ENCODE measurements around the gene MLX. TPM values are rescaled to one million over a fixed set of nuclear protein-coding genes. Genes with fewer than 3 reads are reported as not detected.

The MLX gene
- total RNA-seq, 1 donor from 2014 or later: 75.4 TPM

GRCh38 chr17:42564815-42565522 lies 1.9 kb upstream of the MLX start:
- intact Hi-C loops (cut with micrococcal nuclease): loop anchor here (10.0 kb wide), 1 partner anchor 420 kb away; the partner anchor contains the start of genes PTGES3L and RUNDC1
- Mint-ChIP-seq H3K27ac (no peak overlapping the region), H3K36me3 (ENCODE audit: low read depth) (peaks cover 24% of the 10 kb centered on the region), H3K4me3 (peak overlapping the region; percentile 75), H3K9me3 (no peaks in the 10 kb centered on the region), H3K27me3 (ENCODE audit: insufficient read depth) (no peaks in the 10 kb centered on the region), H3K4me1 (ENCODE audit: low read depth) (peaks cover 41% of the 10 kb centered on the region)
- DNase-seq (ENCODE audit: low spot score): no peak

- Mint-ChIP-seq H3K4me1 (ENCODE audit: low read depth) (peaks cover 43% of the 10 kb centered on the region), H3K27ac (peak overlapping the region; percentile 12), H3K4me3 (peak overlapping the region; percentile 89), H3K36me3 (ENCODE audit: low read depth) (peaks cover 24% of the 10 kb centered on the region), H3K9me3 (no peaks in the 10 kb centered on the region), H3K27me3 (ENCODE audit: insufficient read depth) (no peaks in the 10 kb centered on the region)
- intact Hi-C loops (cut with micrococcal nuclease): loop anchor here (1.0 to 10.0 kb wide), 2 partner anchors 44 to 419 kb away; partner anchors contain the start of genes PTGES3L, RETREG3, RUNDC1 and TUBG1
- no peak for DNase-seq (ENCODE audit: low spot score)
Measured at GRCh38 chr17:42565523-42566214, 1.2 kb upstream of the MLX start.

DNA sequence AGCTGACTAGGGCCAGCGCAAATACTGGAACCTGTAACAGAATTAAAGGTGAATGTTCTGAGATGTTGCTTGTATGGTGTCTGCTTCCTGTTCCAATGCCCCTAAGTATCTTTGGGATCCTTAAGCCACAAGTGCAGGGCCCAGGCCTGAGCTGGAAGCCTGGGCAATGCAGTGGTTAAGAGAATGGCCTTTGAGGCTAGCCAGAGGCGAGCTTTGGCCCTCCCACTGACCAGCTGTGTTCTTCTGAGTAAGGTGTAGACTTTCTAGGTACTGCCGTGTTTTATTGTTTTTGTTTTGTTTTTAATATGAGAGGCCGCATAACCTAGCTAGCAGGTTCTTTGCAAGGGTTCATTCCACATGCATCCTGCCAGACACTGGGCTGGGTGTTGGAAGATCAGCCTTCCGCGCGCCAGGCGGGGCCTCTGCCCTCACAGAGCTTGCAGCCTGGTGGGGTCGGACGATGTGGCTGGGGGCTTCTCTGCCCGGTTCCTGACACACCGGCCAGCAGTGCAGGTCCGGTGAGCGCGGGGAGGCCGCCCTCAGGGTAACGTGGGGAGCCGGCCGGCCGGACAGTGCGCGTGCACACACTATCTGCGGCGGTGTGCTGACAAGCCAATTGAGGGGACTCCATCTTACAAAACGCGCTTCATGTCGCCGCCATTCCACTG lies 551 bp upstream of the MLX start:
- Mint-ChIP-seq H3K27me3 (ENCODE audit: insufficient read depth) (no peaks in the 10 kb centered on the region), H3K27ac (peak overlapping the region; percentile 87), H3K36me3 (ENCODE audit: low read depth) (peaks cover 29% of the 10 kb centered on the region), H3K9me3 (no peaks in the 10 kb centered on the region), H3K4me3 (peak overlapping the region; percentile 89), H3K4me1 (ENCODE audit: low read depth) (peaks cover 42% of the 10 kb centered on the region)
- DNase-seq (ENCODE audit: low spot score): no peak
- intact Hi-C loops (cut with micrococcal nuclease): loop anchor here (1.0 to 10.0 kb wide), 2 partner anchors 43 to 418 kb away; partner anchors contain the start of genes PTGES3L, RETREG3, RUNDC1 and TUBG1

DNA sequence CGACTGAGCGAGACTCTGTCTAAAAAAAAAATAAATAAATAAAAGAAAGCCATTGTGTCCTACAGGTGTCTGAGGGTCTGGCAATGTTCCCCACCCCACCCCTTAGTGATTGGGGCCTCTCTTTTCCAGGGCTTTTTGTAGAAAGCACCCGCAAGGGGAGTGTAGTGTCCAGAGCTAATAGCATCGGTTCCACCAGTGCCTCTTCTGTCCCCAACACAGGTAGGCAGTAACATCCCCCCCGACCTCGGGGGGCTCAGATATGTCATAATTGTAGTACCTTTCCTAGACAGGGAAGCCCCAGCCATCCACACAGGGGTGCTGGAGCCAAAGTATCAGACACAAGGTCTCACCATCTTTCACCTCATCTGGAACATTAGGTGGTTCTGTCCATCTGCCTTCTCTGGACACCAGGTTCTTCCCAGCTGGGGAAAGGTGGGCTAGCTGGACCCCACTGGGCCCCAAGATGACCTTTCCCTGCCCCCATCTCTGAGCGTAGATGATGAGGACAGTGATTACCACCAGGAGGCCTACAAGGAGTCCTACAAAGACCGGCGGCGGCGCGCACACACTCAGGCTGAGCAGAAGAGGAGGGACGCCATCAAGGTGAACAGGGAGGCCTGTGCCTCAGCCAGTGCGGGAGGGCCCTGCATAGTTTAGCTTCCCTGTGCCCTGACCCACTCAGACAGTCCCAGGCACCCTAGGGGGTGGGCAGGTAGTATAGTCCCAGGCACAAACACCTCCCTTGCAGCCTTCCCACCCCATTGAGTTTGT lies 1.6 kb downstream of the MLX start:
- intact Hi-C loops (cut with micrococcal nuclease): loop anchor here (10.0 kb wide), 1 partner anchor 416 kb away; the partner anchor contains the start of genes PTGES3L and RUNDC1
- H3K36me3 Mint-ChIP-seq (ENCODE audit: low read depth): peaks cover 43% of the 10 kb centered on the region
- no peak for DNase-seq (ENCODE audit: low spot score)
- peak overlapping the region; percentile 44 for H3K27ac Mint-ChIP-seq
- H3K27me3 Mint-ChIP-seq (ENCODE audit: insufficient read depth): no peaks in the 10 kb centered on the region
- no peaks in the 10 kb centered on the region for H3K9me3 Mint-ChIP-seq
- H3K4me1 Mint-ChIP-seq (ENCODE audit: low read depth): peaks cover 32% of the 10 kb centered on the region
- H3K4me3 Mint-ChIP-seq: peak overlapping the region; percentile 89

DNA sequence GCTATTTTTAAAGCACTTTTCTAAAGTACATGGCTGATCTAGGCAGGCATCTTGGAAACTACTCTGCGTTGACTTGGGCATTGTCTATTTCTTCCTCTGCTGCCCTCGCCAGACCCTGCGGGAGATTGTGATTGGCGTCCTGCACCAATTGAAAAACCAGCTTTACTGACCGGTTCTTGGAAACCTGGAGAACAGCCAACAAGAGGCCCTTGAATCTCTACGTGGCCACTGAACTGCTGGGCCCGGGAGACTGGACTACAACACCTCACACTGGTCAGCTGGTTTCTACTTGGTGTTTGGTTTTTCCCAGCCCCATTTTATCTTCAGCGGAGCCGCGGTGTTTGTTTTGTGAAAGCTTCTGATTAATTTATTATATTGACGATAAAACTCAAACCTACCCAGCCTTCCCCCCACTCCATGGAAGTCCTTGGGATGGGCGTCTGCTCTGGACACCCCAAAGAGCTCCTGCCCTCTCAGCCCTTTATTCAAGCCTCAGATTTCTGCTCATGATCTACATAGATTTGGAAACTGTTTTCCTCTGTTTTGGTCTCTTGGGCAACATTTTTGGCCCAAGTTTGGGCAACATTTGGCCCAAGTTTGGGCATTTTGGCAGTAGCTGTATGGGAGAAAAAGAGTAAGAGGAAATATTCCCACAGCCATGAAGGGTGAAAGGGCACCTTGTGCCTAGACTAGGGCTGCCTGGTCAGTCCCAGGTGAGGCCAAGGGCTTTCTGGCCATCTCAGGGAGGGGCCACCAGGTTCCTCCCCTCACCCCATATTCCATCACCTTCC lies 4.7 kb downstream of the MLX start:
- DNase-seq (ENCODE audit: low spot score): no peak
- intact Hi-C loops (cut with micrococcal nuclease): loop anchor here (10.0 kb wide), 1 partner anchor 553 kb away; the partner anchor contains the start of gene BRCA1
- Mint-ChIP-seq H3K27ac (no peak overlapping the region), H3K9me3 (no peaks in the 10 kb centered on the region), H3K4me1 (ENCODE audit: low read depth) (peaks cover 42% of the 10 kb centered on the region), H3K4me3 (no peak overlapping the region), H3K36me3 (ENCODE audit: low read depth) (peaks cover 54% of the 10 kb centered on the region), H3K27me3 (ENCODE audit: insufficient read depth) (no peaks in the 10 kb centered on the region)

- no peak overlapping the region for H3K4me3 Mint-ChIP-seq
- H3K9me3 Mint-ChIP-seq: no peaks in the 10 kb centered on the region
- H3K27me3 Mint-ChIP-seq (ENCODE audit: insufficient read depth): no peaks in the 10 kb centered on the region
- peaks cover 55% of the 10 kb centered on the region for H3K36me3 Mint-ChIP-seq (ENCODE audit: low read depth)
- no peak overlapping the region for H3K27ac Mint-ChIP-seq
- peaks cover 45% of the 10 kb centered on the region for H3K4me1 Mint-ChIP-seq (ENCODE audit: low read depth)
- intact Hi-C loops (cut with micrococcal nuclease): loop anchor here (10.0 kb wide), 1 partner anchor 552 kb away; the partner anchor contains the start of gene BRCA1
- no peak for DNase-seq (ENCODE audit: low spot score)
Measured at GRCh38 chr17:42573095-42573494, 6.2 kb downstream of the MLX start.

- H3K4me3 Mint-ChIP-seq: no peak overlapping the region
Measured at GRCh38 chr17:42574463-42574862, 7.6 kb downstream of the MLX start.

DNA sequence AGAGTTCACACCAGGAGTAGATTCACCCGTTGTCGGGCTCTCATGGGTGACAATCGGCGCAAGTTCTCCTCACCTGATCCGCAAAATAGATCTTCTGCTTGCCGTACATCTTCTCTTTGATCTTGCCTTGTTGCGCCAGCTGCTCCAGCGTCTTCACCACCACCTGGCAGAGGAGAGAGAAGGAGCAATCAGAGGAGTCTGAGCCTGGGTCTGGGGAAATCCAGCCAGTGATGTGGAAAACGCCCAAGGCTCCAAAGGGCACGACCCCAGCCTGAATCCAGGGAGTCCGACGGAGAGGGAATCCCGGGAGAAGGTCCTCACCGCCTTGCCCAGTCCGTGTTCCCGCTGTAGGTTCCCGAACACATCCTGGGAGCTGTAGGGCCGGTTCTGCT lies 10.2 kb downstream of the MLX start:
- Mint-ChIP-seq H3K4me1 (ENCODE audit: low read depth) (peaks cover 47% of the 10 kb centered on the region), H3K27me3 (ENCODE audit: insufficient read depth) (no peaks in the 10 kb centered on the region), H3K36me3 (ENCODE audit: low read depth) (peaks cover 36% of the 10 kb centered on the region), H3K4me3 (peak overlapping the region; percentile 98), H3K9me3 (no peaks in the 10 kb centered on the region), H3K27ac (peak overlapping the region; percentile 69)
- DNase-seq (ENCODE audit: low spot score): no peak
- intact Hi-C loops (cut with micrococcal nuclease): loop anchor here (1.0 to 10.0 kb wide), 7 partner anchors 10 to 548 kb away; partner anchors contain the start of genes BRCA1, COASY, MLX and NAGLU

More at GRCh38 chr17:42574463-42574862, 7.6 kb downstream of the MLX start:
- intact Hi-C loops (cut with micrococcal nuclease): loop anchor here (10.0 kb wide), 1 partner anchor 550 kb away; the partner anchor contains the start of gene BRCA1
- H3K9me3 Mint-ChIP-seq: no peaks in the 10 kb centered on the region
- no peaks in the 10 kb centered on the region for H3K27me3 Mint-ChIP-seq (ENCODE audit: insufficient read depth)
- DNase-seq (ENCODE audit: low spot score): no peak
- H3K27ac Mint-ChIP-seq: no peak overlapping the region
- H3K4me1 Mint-ChIP-seq (ENCODE audit: low read depth): peaks cover 49% of the 10 kb centered on the region
- H3K36me3 Mint-ChIP-seq (ENCODE audit: low read depth): peaks cover 47% of the 10 kb centered on the region

DNA sequence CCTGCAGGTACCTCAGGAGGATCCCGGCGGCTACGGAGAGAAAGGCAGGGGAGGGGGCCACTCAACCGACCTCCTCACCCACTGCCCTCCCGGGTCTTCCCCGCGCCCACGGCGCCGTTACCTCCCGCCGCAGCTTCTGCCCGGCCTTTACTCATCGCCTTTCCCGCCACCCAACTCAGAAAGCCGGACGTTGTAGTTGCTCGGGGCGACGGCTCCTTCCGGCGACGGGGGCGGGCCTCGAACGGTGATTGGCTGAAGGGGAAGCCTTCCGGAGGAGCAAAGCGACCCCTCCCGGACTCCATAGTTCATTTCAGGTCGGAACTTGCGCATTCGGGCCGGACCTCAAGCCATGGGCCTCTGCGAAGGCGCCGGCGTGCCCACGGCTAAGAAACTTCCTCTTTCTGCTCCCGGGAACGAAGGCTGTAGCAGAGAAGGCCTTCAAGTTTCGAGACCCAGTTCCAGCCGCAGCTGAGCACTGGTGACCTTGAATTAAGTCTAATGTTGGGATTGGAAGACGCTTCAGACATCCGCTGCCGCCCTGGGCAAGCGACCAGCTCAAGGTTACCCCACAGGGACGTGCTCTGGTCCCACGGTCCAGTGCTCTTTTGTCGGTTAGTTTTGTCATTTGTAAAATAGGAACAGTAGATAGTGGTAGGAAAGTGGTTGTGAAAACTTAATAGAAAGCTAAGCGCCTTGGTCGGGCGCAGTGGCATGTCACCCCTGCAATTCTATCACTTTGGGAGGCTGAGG lies 10.8 kb downstream of the MLX start, which contains the start of gene PSMC3IP:
Gene PSMC3IP, minus strand, starts transcription at position 198 of the 750 bp plus-strand sequence. Its CDS starts 43 bp downstream, at position 155.
- DNase-seq (ENCODE audit: low spot score): peak; percentile 92
- intact Hi-C loops (cut with micrococcal nuclease): loop anchor here (1.0 to 10.0 kb wide), 10 partner anchors 10 to 547 kb away; partner anchors contain the start of genes BRCA1, COASY, MLX and NAGLU
- no peaks in the 10 kb centered on the region for H3K9me3 Mint-ChIP-seq
- H3K4me3 Mint-ChIP-seq: peak within 1 kb of the TSS; percentile 98
- peaks cover 33% of the 10 kb centered on the region for H3K36me3 Mint-ChIP-seq (ENCODE audit: low read depth)
- peak within 1 kb of the TSS; percentile 96 for H3K27ac Mint-ChIP-seq
- no peaks in the 10 kb centered on the region for H3K27me3 Mint-ChIP-seq (ENCODE audit: insufficient read depth)
- H3K4me1 Mint-ChIP-seq (ENCODE audit: low read depth): peaks cover 47% of the 10 kb centered on the region

- Mint-ChIP-seq H3K4me1 (ENCODE audit: low read depth) (peaks cover 46% of the 10 kb centered on the region), H3K36me3 (ENCODE audit: low read depth) (peaks cover 33% of the 10 kb centered on the region), H3K4me3 (peak overlapping the region; percentile 98), H3K9me3 (no peaks in the 10 kb centered on the region), H3K27me3 (ENCODE audit: insufficient read depth) (no peaks in the 10 kb centered on the region), H3K27ac (peak overlapping the region; percentile 96)
- DNase-seq (ENCODE audit: low spot score): peak; percentile 61
- intact Hi-C loops (cut with micrococcal nuclease): loop anchor here (1.0 to 10.0 kb wide), 5 partner anchors 101 to 546 kb away; partner anchors contain the start of gene BRCA1
Measured at GRCh38 chr17:42578282-42578869, 11.5 kb downstream of the MLX start.

All from activated T-helper 1 cell treated with anti-CD3 and anti-CD28 coated beads, Interleukin-12 subunit alpha, Interleukin-12 subunit beta, Interleukin-2, Interleukin-4 antibody, amounts not matched to agents 30 ng/mL and 10 ng/mL and 1 ng/mL, durations not matched to agents 14 hours and 24 hours and 36 hours (primary cell).